Measurements from ENCODE around the gene LPCAT1.

The LPCAT1 gene

GRCh38 chr5:1553539-1554409 lies 30.0 kb upstream of the LPCAT1 start:
- TF ChIP-seq CTCF (IDR thresholded peaks at IDR 0.05; ENCODE audit: insufficient read depth, low read depth, low read length, missing control alignments) = no peak
- DNase-seq (ENCODE audit: low read depth) = no peak
- no peak overlapping the region for H3K4me3 ChIP-seq (ENCODE audit: low read depth, low read length)

- no peak overlapping the region for H3K4me3 ChIP-seq (ENCODE audit: low read depth, low read length)
- TF ChIP-seq CTCF (IDR thresholded peaks at IDR 0.05; ENCODE audit: insufficient read depth, low read depth, low read length, missing control alignments) = no peak
- DNase-seq (ENCODE audit: low read depth) = no peak
Observed at GRCh38 chr5:1552521-1553255, 28.9 kb upstream of the LPCAT1 start.

- H3K4me3 ChIP-seq (ENCODE audit: low read depth, low read length) = no peak overlapping the region
- TF ChIP-seq CTCF (IDR thresholded peaks at IDR 0.05; ENCODE audit: insufficient read depth, low read depth, low read length, missing control alignments) = no peak
- no peak for DNase-seq (ENCODE audit: low read depth)
Observed at GRCh38 chr5:1551426-1552301, 27.9 kb upstream of the LPCAT1 start.

- H3K4me3 ChIP-seq (ENCODE audit: low read depth, low read length) = no peak overlapping the region
- DNase-seq (ENCODE audit: low read depth) = no peak
- no peak for TF ChIP-seq CTCF (IDR thresholded peaks at IDR 0.05; ENCODE audit: insufficient read depth, low read depth, low read length, missing control alignments)
Observed at GRCh38 chr5:1550287-1551076, 26.7 kb upstream of the LPCAT1 start.

- H3K4me3 ChIP-seq (ENCODE audit: low read depth, low read length) = no peak overlapping the region
- no peak for TF ChIP-seq CTCF (IDR thresholded peaks at IDR 0.05; ENCODE audit: insufficient read depth, low read depth, low read length, missing control alignments)
- no peak for DNase-seq (ENCODE audit: low read depth)
Observed at GRCh38 chr5:1549475-1550030, 25.8 kb upstream of the LPCAT1 start.

All from GM12865 (cell line).